Vagina (tissue), 2 donors: ENCODE measurements around the gene SMOC1. TPM values are rescaled to one million over a fixed set of nuclear protein-coding genes. Genes with fewer than 3 reads are reported as not detected.

Experiments used
- DNase-seq, 2 donors: peaks; one replicate each; pipeline ENCODE4 v3.0.0-alpha.2; 2017; ENCODE audit errors: extremely low spot score in 2 of 2
- H3K27ac ChIP-seq: fragments of 200-600 bp; sonication (generic); one replicate; pipeline ENCODE4 v1.5.1; 2019
- H3K27me3 ChIP-seq: fragments of 200-600 bp; sonication (generic); one replicate; pipeline ENCODE4 v1.5.1; 2019
- H3K36me3 ChIP-seq, 2 donors: fragments of 200-600 bp; sonication (generic); one replicate each; pipeline ENCODE4 v1.5.1; 2017 to 2019
- H3K4me1 ChIP-seq: fragments of 200-600 bp; sonication (generic); one replicate; pipeline ENCODE4 v1.5.1; 2019
- H3K4me3 ChIP-seq, 2 donors: fragments of 200-600 bp; sonication (generic); 1 replicate in 1 of 2; 2 replicates in 1 of 2; pipeline ENCODE4 v1.5.1; 2016 to 2019
- H3K9me3 ChIP-seq: fragments of 200-600 bp; sonication (generic); one replicate; pipeline ENCODE4 v1.5.1; 2019
- CTCF ChIP-seq, 3 experiments: fragments of 450-650 bp in 2 of 3; fragments of 200-600 bp in 1 of 3; sonication (generic) in 1 of 3; IDR thresholded peaks; one replicate each; pipeline ENCODE4 v1.5.1; 2017 to 2019; ENCODE audit warnings: antibody characterized with exemption in 3 of 3, mild to moderate bottlenecking in 2 of 3, moderate library complexity in 2 of 3
- POLR2A ChIP-seq, 2 donors: fragments of 450-650 bp; IDR thresholded peaks; one replicate each; pipeline ENCODE4 v1.6.1; 2017; ENCODE audit warnings: antibody characterized with exemption in 2 of 2, mild to moderate bottlenecking in 2 of 2, moderate library complexity in 2 of 2
- POLR2AphosphoS5 ChIP-seq, 2 donors: sonication (generic); formaldehyde crosslinking; IDR thresholded peaks; one replicate each; pipeline ENCODE4 v1.9.0; 2017; ENCODE audit warnings: antibody characterized with exemption in 2 of 2, mild to moderate bottlenecking in 2 of 2, low read depth in 1 of 2; ENCODE audit not compliant: insufficient read depth in 1 of 2
- intact Hi-C: fragments of 100-400 bp; cut with DNase I; formaldehyde crosslinking; loops from one replicate; pipeline ENCODE4 v1.15.1; 2023
- total RNA-seq: library from RNA; depleted of rRNA; stranded (reverse); fragments of >200 nt; gene quantifications from one replicate; pipeline ENCODE4 v1.2.3, GENCODE V29; 2016

Gene SMOC1
- total RNA-seq, 1 donor from 2014 or later = 9.8 TPM

DNA sequence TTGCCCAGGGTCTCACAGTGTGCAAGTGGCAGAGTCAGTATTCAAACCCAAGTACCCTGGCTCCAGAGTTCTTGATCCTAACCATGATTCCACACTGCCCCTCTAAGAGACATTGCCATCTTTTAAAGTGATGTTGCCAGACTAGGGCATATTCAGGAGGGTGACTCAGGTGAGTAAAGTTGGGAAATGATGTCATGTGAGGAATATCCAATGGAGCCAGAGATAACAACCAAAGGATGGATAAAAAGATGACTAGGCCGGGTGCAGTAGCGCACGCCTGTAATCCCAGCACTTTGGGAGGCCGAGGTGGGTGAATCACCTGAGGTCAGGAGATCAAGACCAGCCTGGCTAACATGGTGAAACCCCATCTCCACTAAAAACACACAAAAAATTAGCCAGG lies 85.6 kb downstream of the SMOC1 start:
- intact Hi-C loops = no loop called here
- Histone ChIP-seq H3K27me3 (no peaks in the 10 kb centered on the region), H3K9me3 (no peaks in the 10 kb centered on the region), H3K27ac (no peak overlapping the region), H3K36me3 (no peaks in the 10 kb centered on the region), H3K4me1 (no peaks in the 10 kb centered on the region), H3K4me3 (no peak overlapping the region)
- TF ChIP-seq POLR2A (IDR thresholded peaks at IDR 0.05) = no peak
- no peak for TF ChIP-seq CTCF (IDR thresholded peaks at IDR 0.05)
- no peak for TF ChIP-seq POLR2AphosphoS5 (IDR thresholded peaks at IDR 0.05; ENCODE audit: insufficient read depth in 1 of 2, low read depth in 1 of 2)
- DNase-seq = no peak

GRCh38 chr14:69968132-69968531 lies 88.9 kb downstream of the SMOC1 start:
- H3K36me3 ChIP-seq = no peaks in the 10 kb centered on the region
- no peak overlapping the region for H3K27ac ChIP-seq
- no peaks in the 10 kb centered on the region for H3K4me1 ChIP-seq
- intact Hi-C loops = no loop called here
- no peak overlapping the region for H3K4me3 ChIP-seq
- DNase-seq = no peak
- no peaks in the 10 kb centered on the region for H3K27me3 ChIP-seq
- TF ChIP-seq CTCF (IDR thresholded peaks at IDR 0.05) = no peak
- no peak for TF ChIP-seq POLR2A (IDR thresholded peaks at IDR 0.05)
- no peak for TF ChIP-seq POLR2AphosphoS5 (IDR thresholded peaks at IDR 0.05; ENCODE audit: insufficient read depth in 1 of 2, low read depth in 1 of 2)
- no peaks in the 10 kb centered on the region for H3K9me3 ChIP-seq

- H3K27me3 ChIP-seq = no peaks in the 10 kb centered on the region
- no peak for TF ChIP-seq CTCF (IDR thresholded peaks at IDR 0.05)
- TF ChIP-seq POLR2AphosphoS5 (IDR thresholded peaks at IDR 0.05; ENCODE audit: insufficient read depth in 1 of 2, low read depth in 1 of 2) = no peak
- TF ChIP-seq POLR2A (IDR thresholded peaks at IDR 0.05) = no peak
- H3K4me1 ChIP-seq = no peaks in the 10 kb centered on the region
- DNase-seq = no peak
- H3K4me3 ChIP-seq = no peak overlapping the region
- H3K27ac ChIP-seq = no peak overlapping the region
- H3K36me3 ChIP-seq = no peaks in the 10 kb centered on the region
- H3K9me3 ChIP-seq = no peaks in the 10 kb centered on the region
- intact Hi-C loops = no loop called here
Observed at GRCh38 chr14:69968681-69969080, 89.5 kb downstream of the SMOC1 start.

- no peaks in the 10 kb centered on the region for H3K36me3 ChIP-seq
- no peak overlapping the region for H3K27ac ChIP-seq
- intact Hi-C loops = no loop called here
- H3K4me3 ChIP-seq = no peak overlapping the region
- TF ChIP-seq POLR2AphosphoS5 (IDR thresholded peaks at IDR 0.05; ENCODE audit: insufficient read depth in 1 of 2, low read depth in 1 of 2) (no peak), CTCF (IDR thresholded peaks at IDR 0.05) (no peak), POLR2A (IDR thresholded peaks at IDR 0.05) (no peak)
- no peaks in the 10 kb centered on the region for H3K9me3 ChIP-seq
- DNase-seq = no peak
- H3K4me1 ChIP-seq = no peaks in the 10 kb centered on the region
- no peaks in the 10 kb centered on the region for H3K27me3 ChIP-seq
Observed at GRCh38 chr14:69972755-69973154, 93.5 kb downstream of the SMOC1 start.

GRCh38 chr14:69973846-69974245 lies 94.6 kb downstream of the SMOC1 start:
- TF ChIP-seq POLR2AphosphoS5 (IDR thresholded peaks at IDR 0.05; ENCODE audit: insufficient read depth in 1 of 2, low read depth in 1 of 2) = no peak
- no peak for TF ChIP-seq CTCF (IDR thresholded peaks at IDR 0.05)
- TF ChIP-seq POLR2A (IDR thresholded peaks at IDR 0.05) = no peak
- Histone ChIP-seq H3K4me3 (no peak overlapping the region), H3K36me3 (no peaks in the 10 kb centered on the region), H3K27ac (no peak overlapping the region), H3K9me3 (no peaks in the 10 kb centered on the region), H3K27me3 (no peaks in the 10 kb centered on the region), H3K4me1 (no peaks in the 10 kb centered on the region)
- DNase-seq = no peak
- intact Hi-C loops = no loop called here
